GM12878 (cell line): ENCODE measurements around the gene LRP1. TPM values are rescaled to one million over a fixed set of nuclear protein-coding genes. Genes with fewer than 3 reads are reported as not detected.

Experiments used
- ATAC-seq: fragments of 200-7000 bp; cut with Tn5 transposase; 3 replicates; pipeline ENCODE4 v1.9.1; 2020; ENCODE audit warnings: mild to moderate bottlenecking, moderate library complexity
- BruUV-seq: library from RNA; stranded (reverse); fragments of 400-500 nt; replicated peaks from 2 replicates; lab custom pipeline; 2021; lab: Mats Ljungman, UMichigan
- CTCF ChIA-PET: fragments of 300-600 bp; sonication (Branson Sonifier 250); formaldehyde crosslinking; extraction: SDS; loops from one replicate; lab custom pipeline; 2021; ENCODE audit warnings: inconsistent platforms; lab: Yijun Ruan, JAX
- POLR2A ChIA-PET: fragments of 350-600 bp; formaldehyde crosslinking; extraction: SDS; loops from one replicate; lab custom pipeline; 2021; ENCODE audit warnings: inconsistent platforms; lab: Charles Lee
- RAD21 ChIA-PET: fragments of 300-600 bp; sonication (Branson Sonifier 250); formaldehyde crosslinking; loops from one replicate; lab custom pipeline; 2023; ENCODE audit warnings: antibody characterized with exemption; ENCODE audit not compliant: unreplicated experiment; lab: Charles Lee
- SMC1A ChIA-PET: fragments of 300-600 bp; sonication (Branson Sonifier 250); formaldehyde crosslinking; loops from one replicate; lab custom pipeline; 2023; ENCODE audit not compliant: unreplicated experiment, uncharacterized antibody; lab: Charles Lee
- DNase-seq: peaks from one replicate; pipeline ENCODE4 v3.0.0-alpha.2; 2011; ENCODE audit warnings: low read depth, low spot score
- FAIRE-seq: peaks from 3 replicates; lab custom pipeline; 2011; peaks lifted over from hg19 to GRCh38; lab: Jason Lieb, UNC
- H2AFZ ChIP-seq: 2 replicates; pipeline ENCODE4 v1.6.0; 2011; ENCODE audit warnings: low read depth, low read length, control low read depth; ENCODE audit not compliant: control insufficient read depth
- H3K27ac ChIP-seq: 2 replicates; pipeline ENCODE4 v1.5.1; 2011; ENCODE audit warnings: control low read depth; ENCODE audit not compliant: control insufficient read depth, insufficient read depth
- H3K27me3 ChIP-seq, 2 experiments: replicated peaks in 1 of 2; 2 replicates each; pipeline versions ENCODE4 v1.6.0 to v1.6.1; 2011; ENCODE audit warnings: low read length in 1 of 2; ENCODE audit not compliant: control insufficient read depth in 2 of 2, insufficient read depth in 2 of 2
- H3K36me3 ChIP-seq, 2 experiments: 2 replicates each; pipeline ENCODE4 v1.5.1; 2011; ENCODE audit warnings: low read length in 1 of 2; ENCODE audit not compliant: control insufficient read depth in 2 of 2, insufficient read depth in 2 of 2
- H3K4me1 ChIP-seq: 2 replicates; pipeline ENCODE4 v1.6.1; 2011; ENCODE audit warnings: mild to moderate bottlenecking, low read length, moderate library complexity, mixed read lengths; ENCODE audit not compliant: control insufficient read depth, insufficient read depth
- H3K4me2 ChIP-seq: 2 replicates; pipeline ENCODE4 v1.6.0; 2011; ENCODE audit warnings: control low read depth; ENCODE audit not compliant: control insufficient read depth, insufficient read depth
- H3K4me3 ChIP-seq: fragments of 200-600 bp; sonication (generic); 2 replicates; pipeline ENCODE4 v1.5.1; 2016
- H3K79me2 ChIP-seq: 2 replicates; pipeline ENCODE4 v1.6.0; 2011; ENCODE audit warnings: low read length; ENCODE audit not compliant: control insufficient read depth, insufficient read depth
- H3K9ac ChIP-seq: 2 replicates; pipeline ENCODE4 v1.8.0; 2011; ENCODE audit warnings: low read length, control low read depth, mixed read lengths; ENCODE audit not compliant: control insufficient read depth, insufficient read depth
- H3K9me3 ChIP-seq: replicated peaks from 3 replicates; pipeline ENCODE4 v1.5.1; 2011; ENCODE audit warnings: mild to moderate bottlenecking, low read length; ENCODE audit not compliant: control insufficient read depth, insufficient read depth
- H4K20me1 ChIP-seq: 2 replicates; pipeline ENCODE4 v1.6.0; 2011; ENCODE audit not compliant: control insufficient read depth, insufficient read depth
- BCL11A ChIP-seq: IDR thresholded peaks from 2 replicates; pipeline ENCODE4 v1.6.1; 2011; ENCODE audit warnings: low read depth, low read length
- EGR1 ChIP-seq, 2 experiments: IDR thresholded peaks; 1 replicate in 1 of 2; 2 replicates in 1 of 2; pipeline ENCODE4 v1.6.1; 2011 to 2012; ENCODE audit warnings: low read depth in 2 of 2, low read length in 2 of 2, borderline replicate concordance in 1 of 2, mild to moderate bottlenecking in 1 of 2, moderate library complexity in 1 of 2
- ETV6 ChIP-seq, 2 experiments: fragments of 450-650 bp in 1 of 2; IDR thresholded peaks in 1 of 2; conservative IDR thresholded peaks in 1 of 2; 2 replicates each; pipeline ENCODE4 v1.6.1; 2014; ENCODE audit warnings: antibody characterized with exemption in 1 of 2, borderline replicate concordance in 1 of 2, low read depth in 1 of 2, mild to moderate bottlenecking in 1 of 2, moderate library complexity in 1 of 2
- MEF2B ChIP-seq: fragments of 450-650 bp; IDR thresholded peaks from 2 replicates; pipeline ENCODE4 v1.6.1; 2018; ENCODE audit warnings: mild to moderate bottlenecking, moderate library complexity; ENCODE audit not compliant: partially characterized antibody, poor library complexity, severe bottlenecking
- RELB ChIP-seq: fragments of 450-650 bp; IDR thresholded peaks from 2 replicates; pipeline ENCODE4 v1.6.1; 2017; ENCODE audit warnings: low read depth, mild to moderate bottlenecking, moderate library complexity
- SPI1 ChIP-seq: IDR thresholded peaks from 2 replicates; pipeline ENCODE4 v1.6.1; 2011; ENCODE audit warnings: low read depth, mild to moderate bottlenecking, low read length, moderate library complexity, borderline replicate concordance; ENCODE audit not compliant: insufficient read depth
- SRF ChIP-seq, 2 experiments: IDR thresholded peaks; 2 replicates each; pipeline ENCODE4 v1.6.1; 2011; ENCODE audit warnings: low read depth in 2 of 2, low read length in 2 of 2, mild to moderate bottlenecking in 1 of 2, moderate library complexity in 1 of 2
- WGBS: methylation state at CpG from one replicate; pipeline ENCODE4 v1.1.6; 2016; ENCODE audit warnings: low lambda C conversion rate; ENCODE audit not compliant: insufficient replicate concordance, insufficient coverage; ENCODE audit errors: missing lambda C conversion rate; 5-methylcytosine and 5-hydroxymethylcytosine counted together
- in situ Hi-C: fragments of 300-500 bp; cut with MboI; formaldehyde crosslinking; loops from 9 replicates; pipeline ENCODE4 v1.14.3; 2018; ENCODE audit warnings: mixed read lengths
- intact Hi-C: fragments of 100-400 bp; cut with micrococcal nuclease; formaldehyde crosslinking; loops from one replicate; pipeline ENCODE4 v1.14.2; 2022; ENCODE audit not compliant: unreplicated experiment
- polyA plus RNA-seq, 11 experiments: library from polyadenylated mRNA; depleted of rRNA in 4 of 11; unstranded in 6 of 11; stranded (reverse) in 5 of 11; fragments of >200 nt; fragmentation: Nextera tagmentation in 4 of 11; fragmentation: Illumina TruSeq in 1 of 11; extraction: Ambion mirVana in 4 of 11; extraction: Trizol in 1 of 11; gene quantifications; 1 replicate in 1 of 11; 2 replicates in 10 of 11; pipeline versions ENCODE4 v1.2.1 to v1.2.3, GENCODE V29; 2011 to 2016; ENCODE audit warnings: inconsistent platforms in 2 of 11, missing spikeins in 2 of 11, low read depth in 1 of 11
- total RNA-seq, 4 experiments: library from RNA; depleted of rRNA in 3 of 4; stranded (reverse); fragments of >200 nt in 3 of 4; fragmentation: Illumina TruSeq in 1 of 4; extraction: Trizol in 1 of 4; gene quantifications; 2 replicates each; pipeline versions ENCODE4 v1.2.1 to v1.2.3, GENCODE V29; 2013 to 2021
- TF ChIP-seq, protein P1 (sequence below), 3 experiments: IDR thresholded peaks in 2 of 3; conservative IDR thresholded peaks in 1 of 3; 2 replicates each; pipeline ENCODE4 v1.5.1; 2011; ENCODE audit warnings: low read depth in 3 of 3, low read length in 3 of 3, mild to moderate bottlenecking in 3 of 3, control low read depth in 2 of 3, moderate library complexity in 2 of 3, inconsistent platforms in 1 of 3, mixed read lengths in 1 of 3; ENCODE audit not compliant: control insufficient read depth in 2 of 3, insufficient read depth in 1 of 3; ENCODE audit errors: extremely low read depth in 1 of 3

Gene LRP1
- total and polyA plus RNA-seq, 10 of the 15 experiments (the other 5 are each of a cell fraction or from before 2014, with no cell fraction given), result under 0.01 to 1.1 (median 0.20) TPM; not detected in 2

GRCh38 chr12:57226588-57227314 is 98.5 kb downstream of the LRP1 start:
- Histone ChIP-seq H2AFZ (peak overlapping the region; percentile 81), H3K9ac (0 out of 2 replicates have a peak overlapping the region, but pooled peaks have one; percentile 8), H3K4me2 (peak overlapping the region; percentile 56), H3K27me3 (peaks cover 5 to 8% of the 10 kb centered on the region in 2 experiments; a peak in 3 of 4 replicates), H3K79me2 (peaks cover 22% of the 10 kb centered on the region), H3K27ac (no peak overlapping the region), H4K20me1 (no peaks in the 10 kb centered on the region), H3K4me1 (peaks cover 31% of the 10 kb centered on the region), H3K9me3 (no peaks in the 10 kb centered on the region), H3K4me3 (no peak overlapping the region), H3K36me3 (peaks cover 2 to 6% of the 10 kb centered on the region in 2 experiments)
- DNase-seq, result no peak
- CTCF ChIA-PET, result interaction anchor here (0.8 to 7.8 kb wide), 10 partner anchors 9 to 469 kb away, joined by 3 to 202 read pairs (median 5); partner anchors contain the start of genes INHBE and NXPH4
- POLR2A ChIA-PET, result interaction anchor here (0.7 to 1.3 kb wide), 5 partner anchors 9 to 148 kb away, joined by 3 to 5 read pairs (median 5); partner anchors contain the start of gene NEMP1
- FAIRE-seq, result no peak
- no peak for ATAC-seq
- SMC1A ChIA-PET, result interaction anchor here (1.3 kb wide), 1 partner anchor 17 kb away, joined by 4 read pairs; no protein-coding TSS in a partner anchor
- RAD21 ChIA-PET, result interaction anchor here (0.6 to 2.0 kb wide), 7 partner anchors 11 to 227 kb away, joined by 3 to 12 read pairs (median 6); partner anchors contain the start of gene STAT6
- in situ Hi-C loops, result no loop called here
- no TSS peak for BruUV-seq
- intact Hi-C loops, result no loop called here
- no peak for TF ChIP-seq ETV6 (conservative IDR thresholded peaks at IDR 0.05 in 1 of 2, IDR thresholded peaks at IDR 0.05 in 1 of 2; ENCODE audit: borderline replicate concordance in 1 of 2, low read depth in 1 of 2)
- TF ChIP-seq EGR1 (IDR thresholded peaks at IDR 0.05; ENCODE audit: borderline replicate concordance in 1 of 2, low read depth in 2 of 2, low read length in 2 of 2), result peak in 1 of 2 experiments; percentile 61; a peak in 2 of 3 replicates
- TF ChIP-seq SPI1, result no peak
- TF ChIP-seq MEF2B, result peak; percentile 34
- TF ChIP-seq SRF (IDR thresholded peaks at IDR 0.05; ENCODE audit: low read depth in 2 of 2, low read length in 2 of 2), result no peak
- no peak for TF ChIP-seq RELB
- TF ChIP-seq BCL11A, result no peak
- TF ChIP-seq, protein P1, sequence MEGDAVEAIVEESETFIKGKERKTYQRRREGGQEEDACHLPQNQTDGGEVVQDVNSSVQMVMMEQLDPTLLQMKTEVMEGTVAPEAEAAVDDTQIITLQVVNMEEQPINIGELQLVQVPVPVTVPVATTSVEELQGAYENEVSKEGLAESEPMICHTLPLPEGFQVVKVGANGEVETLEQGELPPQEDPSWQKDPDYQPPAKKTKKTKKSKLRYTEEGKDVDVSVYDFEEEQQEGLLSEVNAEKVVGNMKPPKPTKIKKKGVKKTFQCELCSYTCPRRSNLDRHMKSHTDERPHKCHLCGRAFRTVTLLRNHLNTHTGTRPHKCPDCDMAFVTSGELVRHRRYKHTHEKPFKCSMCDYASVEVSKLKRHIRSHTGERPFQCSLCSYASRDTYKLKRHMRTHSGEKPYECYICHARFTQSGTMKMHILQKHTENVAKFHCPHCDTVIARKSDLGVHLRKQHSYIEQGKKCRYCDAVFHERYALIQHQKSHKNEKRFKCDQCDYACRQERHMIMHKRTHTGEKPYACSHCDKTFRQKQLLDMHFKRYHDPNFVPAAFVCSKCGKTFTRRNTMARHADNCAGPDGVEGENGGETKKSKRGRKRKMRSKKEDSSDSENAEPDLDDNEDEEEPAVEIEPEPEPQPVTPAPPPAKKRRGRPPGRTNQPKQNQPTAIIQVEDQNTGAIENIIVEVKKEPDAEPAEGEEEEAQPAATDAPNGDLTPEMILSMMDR (IDR thresholded peaks at IDR 0.05 in 2 of 3, conservative IDR thresholded peaks at IDR 0.05 in 1 of 3; ENCODE audit: control insufficient read depth in 2 of 3, extremely low read depth in 1 of 3, insufficient read depth in 1 of 3, low read depth in 3 of 3, low read length in 3 of 3), result no peak
- WGBS, result 26% methylated on average over 17 of the region's 35 CpGs
